IPS-20b (cell line): ENCODE data around the gene UBE2Q1.

Source experiments
- H3K27ac ChIP-seq: one replicate; pipeline ENCODE4 v1.5.1; 2013; ENCODE audit warnings: low read length
- H3K27me3 ChIP-seq: 2 replicates; pipeline ENCODE4 v1.6.1; 2013; ENCODE audit warnings: mild to moderate bottlenecking, low read length, inconsistent platforms; ENCODE audit not compliant: insufficient read depth
- H3K36me3 ChIP-seq: 2 replicates; pipeline ENCODE4 v1.6.1; 2013; ENCODE audit warnings: low read depth, mild to moderate bottlenecking, inconsistent platforms, low read length, moderate library complexity; ENCODE audit not compliant: insufficient read depth
- H3K4me1 ChIP-seq: 2 replicates; pipeline ENCODE4 v1.6.1; 2013; ENCODE audit warnings: mild to moderate bottlenecking, control low read depth, inconsistent platforms, low read length, moderate library complexity; ENCODE audit not compliant: insufficient read depth
- H3K4me3 ChIP-seq: 2 replicates; pipeline ENCODE4 v1.5.1; 2013; ENCODE audit warnings: mild to moderate bottlenecking, low read length, inconsistent platforms
- H3K9ac ChIP-seq: 2 replicates; pipeline ENCODE4 v1.6.1; 2013; ENCODE audit warnings: low read depth, mild to moderate bottlenecking, inconsistent platforms, low read length, moderate library complexity
- H3K9me3 ChIP-seq: 2 replicates; pipeline ENCODE4 v1.6.1; 2013; ENCODE audit warnings: mild to moderate bottlenecking, low read depth, low read length, inconsistent platforms; ENCODE audit not compliant: insufficient read depth

Gene UBE2Q1

GRCh38 chr1:154590756-154591155 lies 32.3 kb upstream of the UBE2Q1 start:
- H3K4me3 ChIP-seq, result no peak overlapping the region
- H3K36me3 ChIP-seq, result peaks cover 97% of the 10 kb centered on the region
- no peak overlapping the region for H3K9ac ChIP-seq
- H3K9me3 ChIP-seq, result no peaks in the 10 kb centered on the region
- H3K27me3 ChIP-seq, result no peaks in the 10 kb centered on the region
- no peaks in the 10 kb centered on the region for H3K4me1 ChIP-seq
- no peak overlapping the region for H3K27ac ChIP-seq

GRCh38 chr1:154589780-154590179 lies 31.3 kb upstream of the UBE2Q1 start:
- H3K36me3 ChIP-seq, result peaks cover 99% of the 10 kb centered on the region
- no peak overlapping the region for H3K4me3 ChIP-seq

GRCh38 chr1:154586641-154587040 lies 28.2 kb upstream of the UBE2Q1 start:
- Histone ChIP-seq H3K9me3 (no peaks in the 10 kb centered on the region), H3K36me3 (peaks cover 100% of the 10 kb centered on the region), H3K4me1 (no peaks in the 10 kb centered on the region), H3K27ac (no peak overlapping the region), H3K27me3 (no peaks in the 10 kb centered on the region), H3K4me3 (no peak overlapping the region), H3K9ac (no peak overlapping the region)

More at GRCh38 chr1:154589780-154590179, 31.3 kb upstream of the UBE2Q1 start:
- Histone ChIP-seq H3K9me3 (no peaks in the 10 kb centered on the region), H3K4me1 (no peaks in the 10 kb centered on the region), H3K27me3 (no peaks in the 10 kb centered on the region), H3K27ac (no peak overlapping the region), H3K9ac (no peak overlapping the region)

- no peak overlapping the region for H3K4me3 ChIP-seq
- H3K4me1 ChIP-seq, result no peaks in the 10 kb centered on the region
- H3K27me3 ChIP-seq, result no peaks in the 10 kb centered on the region
These were observed 27.8 kb upstream of the UBE2Q1 start for GRCh38 chr1:154586231-154586630.

GRCh38 chr1:154584267-154584994 lies 26.0 kb upstream of the UBE2Q1 start:
- H3K9me3 ChIP-seq, result no peaks in the 10 kb centered on the region
- H3K27me3 ChIP-seq, result no peaks in the 10 kb centered on the region
- H3K9ac ChIP-seq, result no peak overlapping the region
- no peaks in the 10 kb centered on the region for H3K4me1 ChIP-seq
- H3K27ac ChIP-seq, result no peak overlapping the region
- H3K4me3 ChIP-seq, result no peak overlapping the region
- peaks cover 99% of the 10 kb centered on the region for H3K36me3 ChIP-seq

More at GRCh38 chr1:154586231-154586630, 27.8 kb upstream of the UBE2Q1 start:
- Histone ChIP-seq H3K36me3 (peaks cover 99% of the 10 kb centered on the region), H3K9ac (no peak overlapping the region), H3K9me3 (no peaks in the 10 kb centered on the region), H3K27ac (no peak overlapping the region)

GRCh38 chr1:154583773-154584172 lies 25.3 kb upstream of the UBE2Q1 start:
- Histone ChIP-seq H3K27ac (no peak overlapping the region), H3K9ac (no peak overlapping the region), H3K4me3 (no peak overlapping the region), H3K9me3 (no peaks in the 10 kb centered on the region), H3K27me3 (no peaks in the 10 kb centered on the region), H3K36me3 (peaks cover 99% of the 10 kb centered on the region), H3K4me1 (no peaks in the 10 kb centered on the region)

- Histone ChIP-seq H3K9me3 (no peaks in the 10 kb centered on the region), H3K27ac (no peak overlapping the region), H3K4me3 (no peak overlapping the region), H3K4me1 (no peaks in the 10 kb centered on the region), H3K36me3 (peaks cover 99% of the 10 kb centered on the region), H3K9ac (no peak overlapping the region), H3K27me3 (no peaks in the 10 kb centered on the region)
These were observed 24.4 kb upstream of the UBE2Q1 start for GRCh38 chr1:154582885-154583284.

- Histone ChIP-seq H3K27me3 (no peaks in the 10 kb centered on the region), H3K9me3 (no peaks in the 10 kb centered on the region), H3K9ac (no peak overlapping the region), H3K36me3 (peaks cover 96% of the 10 kb centered on the region), H3K4me3 (no peak overlapping the region), H3K4me1 (no peaks in the 10 kb centered on the region), H3K27ac (no peak overlapping the region)
These were observed 23.3 kb upstream of the UBE2Q1 start for GRCh38 chr1:154581766-154582165.

- no peaks in the 10 kb centered on the region for H3K9me3 ChIP-seq
- H3K9ac ChIP-seq, result no peak overlapping the region
- H3K4me3 ChIP-seq, result no peak overlapping the region
- peaks cover 72% of the 10 kb centered on the region for H3K36me3 ChIP-seq
- no peaks in the 10 kb centered on the region for H3K4me1 ChIP-seq
- H3K27me3 ChIP-seq, result no peaks in the 10 kb centered on the region
- no peak overlapping the region for H3K27ac ChIP-seq
These were observed 20.9 kb upstream of the UBE2Q1 start for GRCh38 chr1:154579374-154579773.

- no peak overlapping the region for H3K9ac ChIP-seq
- peaks cover 58% of the 10 kb centered on the region for H3K36me3 ChIP-seq
- H3K4me3 ChIP-seq, result no peak overlapping the region
- no peaks in the 10 kb centered on the region for H3K4me1 ChIP-seq
- no peaks in the 10 kb centered on the region for H3K27me3 ChIP-seq
- no peak overlapping the region for H3K27ac ChIP-seq
- no peaks in the 10 kb centered on the region for H3K9me3 ChIP-seq
These were observed 19.6 kb upstream of the UBE2Q1 start for GRCh38 chr1:154578058-154578418.

GRCh38 chr1:154577346-154578057 lies 19.0 kb upstream of the UBE2Q1 start:
- H3K36me3 ChIP-seq, result peaks cover 53% of the 10 kb centered on the region
- H3K4me3 ChIP-seq, result no peak overlapping the region
- H3K27ac ChIP-seq, result no peak overlapping the region
- no peaks in the 10 kb centered on the region for H3K9me3 ChIP-seq
- no peaks in the 10 kb centered on the region for H3K27me3 ChIP-seq
- H3K9ac ChIP-seq, result no peak overlapping the region
- no peaks in the 10 kb centered on the region for H3K4me1 ChIP-seq

- Histone ChIP-seq H3K27me3 (no peaks in the 10 kb centered on the region), H3K27ac (no peak overlapping the region), H3K9ac (no peak overlapping the region), H3K9me3 (no peaks in the 10 kb centered on the region), H3K4me1 (no peaks in the 10 kb centered on the region), H3K4me3 (no peak overlapping the region), H3K36me3 (peaks cover 39% of the 10 kb centered on the region)
These were observed 17.6 kb upstream of the UBE2Q1 start for GRCh38 chr1:154575951-154576566.
